ENCODE measurements around the gene COL26A1. TPM values are rescaled to one million over a fixed set of nuclear protein-coding genes. Genes with fewer than 3 reads are reported as not detected.
A peak's percentile ranks its signal among the peaks of the same experiment; 100 is the strongest.

Gene COL26A1
- 10 to 100 TPM in 1 of 2 donors, 1 to 10 TPM in 1; 3.8 to 10.3 TPM for total RNA-seq

DNA sequence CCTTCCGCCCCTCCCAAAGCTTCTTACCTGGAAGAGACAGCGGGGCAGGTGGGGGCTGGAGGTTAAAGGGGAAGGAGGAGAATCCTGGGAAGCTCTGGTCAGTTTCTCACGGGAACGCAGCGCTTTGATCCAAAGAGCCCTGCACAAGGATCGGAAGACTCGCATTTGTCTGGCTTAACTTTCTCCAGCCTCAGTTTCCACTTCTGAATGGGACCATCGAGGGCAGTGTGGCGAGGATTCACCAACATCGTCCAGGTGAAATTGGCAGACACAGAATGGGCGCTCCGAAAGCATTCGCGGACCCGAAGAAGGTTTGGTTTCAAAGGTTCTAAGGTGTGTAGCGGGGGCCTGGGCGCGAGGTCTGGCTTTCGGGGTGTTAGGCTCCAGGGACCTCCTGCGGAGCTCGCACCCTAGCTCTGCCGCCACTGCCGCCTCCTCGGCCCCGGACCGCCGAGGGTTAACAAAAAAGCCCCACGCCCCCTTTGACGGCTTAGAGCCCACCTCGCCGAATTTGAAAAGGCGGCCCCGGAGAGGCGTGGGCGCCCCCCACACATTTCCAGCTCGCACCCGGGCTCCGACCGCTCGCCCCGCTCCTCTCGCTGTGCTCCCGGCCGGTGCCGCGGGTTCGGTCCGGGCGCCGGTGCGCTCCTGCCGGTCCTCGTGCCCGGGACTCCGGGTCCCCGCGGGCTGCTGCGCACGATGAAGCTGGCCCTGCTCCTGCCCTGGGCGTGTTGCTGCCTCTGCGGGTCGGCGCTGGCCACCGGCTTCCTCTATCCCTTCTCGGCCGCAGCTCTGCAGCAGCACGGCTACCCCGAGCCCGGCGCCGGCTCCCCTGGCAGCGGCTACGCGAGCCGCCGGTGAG is at the start of gene COL26A1:
Gene COL26A1 (plus strand): TSS at position 542 of the 862 bp plus-strand sequence. CDS start 158 bp downstream, at position 700.
- TF ChIP-seq, protein P1, sequence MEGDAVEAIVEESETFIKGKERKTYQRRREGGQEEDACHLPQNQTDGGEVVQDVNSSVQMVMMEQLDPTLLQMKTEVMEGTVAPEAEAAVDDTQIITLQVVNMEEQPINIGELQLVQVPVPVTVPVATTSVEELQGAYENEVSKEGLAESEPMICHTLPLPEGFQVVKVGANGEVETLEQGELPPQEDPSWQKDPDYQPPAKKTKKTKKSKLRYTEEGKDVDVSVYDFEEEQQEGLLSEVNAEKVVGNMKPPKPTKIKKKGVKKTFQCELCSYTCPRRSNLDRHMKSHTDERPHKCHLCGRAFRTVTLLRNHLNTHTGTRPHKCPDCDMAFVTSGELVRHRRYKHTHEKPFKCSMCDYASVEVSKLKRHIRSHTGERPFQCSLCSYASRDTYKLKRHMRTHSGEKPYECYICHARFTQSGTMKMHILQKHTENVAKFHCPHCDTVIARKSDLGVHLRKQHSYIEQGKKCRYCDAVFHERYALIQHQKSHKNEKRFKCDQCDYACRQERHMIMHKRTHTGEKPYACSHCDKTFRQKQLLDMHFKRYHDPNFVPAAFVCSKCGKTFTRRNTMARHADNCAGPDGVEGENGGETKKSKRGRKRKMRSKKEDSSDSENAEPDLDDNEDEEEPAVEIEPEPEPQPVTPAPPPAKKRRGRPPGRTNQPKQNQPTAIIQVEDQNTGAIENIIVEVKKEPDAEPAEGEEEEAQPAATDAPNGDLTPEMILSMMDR (IDR thresholded peaks at IDR 0.05) = no peak
- no peak for TF ChIP-seq POLR2A (IDR thresholded peaks at IDR 0.05)
- TF ChIP-seq POLR2AphosphoS5 (IDR thresholded peaks at IDR 0.05) = no peak
- Histone ChIP-seq H3K9me3 (no peaks in the 10 kb centered on the region), H3K36me3 (no peaks in the 10 kb centered on the region), H3K27me3 (replicated peaks; ENCODE audit: insufficient read depth) (no peaks in the 10 kb centered on the region), H3K4me3 (peak within 1 kb of the TSS; percentile 39 to 56), H3K27ac (peak within 1 kb of the TSS; percentile 67 to 71), H3K4me1 (replicated peaks) (no peaks in the 10 kb centered on the region)
- 31% methylated on average over 39 of the region's 76 CpGs for WGBS
- intact Hi-C loops (cut with DNase I) = loop anchor here (2.0 to 10.0 kb wide), 3 partner anchors 50 to 176 kb away; no protein-coding TSS in a partner anchor
- peak; percentile 38 for DNase-seq (ENCODE audit: low spot score)

DNA sequence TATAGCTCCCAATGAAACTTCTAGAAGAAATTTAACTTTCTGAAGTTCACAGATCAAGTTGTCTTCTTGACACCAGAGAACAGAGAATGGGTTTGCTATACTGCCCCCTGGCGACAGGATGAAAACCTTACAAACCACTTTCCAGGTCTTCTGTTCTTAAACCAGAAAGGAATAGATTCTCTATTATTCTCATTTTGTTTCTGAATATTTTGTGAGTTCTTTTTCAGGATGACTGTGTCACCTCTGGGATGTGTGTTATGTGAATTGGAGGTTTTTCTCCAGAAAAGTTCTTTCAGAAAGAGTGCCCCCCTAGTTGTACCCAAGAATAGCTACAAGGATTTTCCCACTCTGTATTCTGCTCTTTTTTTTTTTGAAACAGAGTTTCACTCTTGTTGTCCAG is 47.3 kb upstream of the COL26A1 start:
- Histone ChIP-seq H3K9me3 (no peaks in the 10 kb centered on the region), H3K36me3 (no peaks in the 10 kb centered on the region)
- WGBS = 11% methylated on average over 1 of the region's 1 CpG

DNA sequence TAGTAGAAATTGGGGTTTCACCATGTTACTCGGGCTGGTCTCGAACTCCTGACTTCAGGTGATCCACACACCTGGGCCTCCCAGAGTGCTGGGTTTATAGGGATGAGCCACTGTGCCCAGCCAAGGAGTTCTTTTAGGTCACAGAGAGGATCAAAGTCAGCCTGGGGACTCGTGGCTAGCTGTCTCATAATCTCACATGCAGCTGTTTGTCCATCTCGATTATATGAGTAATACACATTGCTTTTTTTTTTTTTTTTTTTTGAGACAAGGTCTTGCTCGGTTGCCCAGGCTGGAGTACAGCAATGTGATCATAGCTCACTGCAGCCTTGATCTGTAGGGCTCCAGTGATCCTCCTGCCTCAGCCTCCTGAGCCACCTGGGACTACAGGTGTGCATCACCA is 43.3 kb upstream of the COL26A1 start:
- TF ChIP-seq, protein P1 (IDR thresholded peaks at IDR 0.05) = no peak
- no peak for TF ChIP-seq POLR2AphosphoS5 (IDR thresholded peaks at IDR 0.05)
- Histone ChIP-seq H3K27ac (no peak overlapping the region), H3K36me3 (no peaks in the 10 kb centered on the region), H3K9me3 (no peaks in the 10 kb centered on the region), H3K27me3 (replicated peaks; ENCODE audit: insufficient read depth) (no peaks in the 10 kb centered on the region), H3K4me3 (no peak overlapping the region), H3K4me1 (replicated peaks) (no peaks in the 10 kb centered on the region)
- intact Hi-C loops (cut with DNase I) = no loop called here
- WGBS = 66% methylated on average over 5 of the region's 5 CpGs
- no peak for DNase-seq (ENCODE audit: low spot score)

More for the DNA sequence above, 47.3 kb upstream of the COL26A1 start:
- TF ChIP-seq, protein P1 (IDR thresholded peaks at IDR 0.05) = peak in 3 of 4 experiments; percentile 39 to 50 (median 41)
- TF ChIP-seq POLR2A (IDR thresholded peaks at IDR 0.05) = no peak
- Histone ChIP-seq H3K27me3 (replicated peaks; ENCODE audit: insufficient read depth) (no peaks in the 10 kb centered on the region), H3K27ac (no peak overlapping the region), H3K4me3 (no peak overlapping the region), H3K4me1 (replicated peaks) (no peaks in the 10 kb centered on the region)
- intact Hi-C loops (cut with DNase I) = no loop called here
- DNase-seq (ENCODE audit: low spot score) = peak; percentile 22

DNA sequence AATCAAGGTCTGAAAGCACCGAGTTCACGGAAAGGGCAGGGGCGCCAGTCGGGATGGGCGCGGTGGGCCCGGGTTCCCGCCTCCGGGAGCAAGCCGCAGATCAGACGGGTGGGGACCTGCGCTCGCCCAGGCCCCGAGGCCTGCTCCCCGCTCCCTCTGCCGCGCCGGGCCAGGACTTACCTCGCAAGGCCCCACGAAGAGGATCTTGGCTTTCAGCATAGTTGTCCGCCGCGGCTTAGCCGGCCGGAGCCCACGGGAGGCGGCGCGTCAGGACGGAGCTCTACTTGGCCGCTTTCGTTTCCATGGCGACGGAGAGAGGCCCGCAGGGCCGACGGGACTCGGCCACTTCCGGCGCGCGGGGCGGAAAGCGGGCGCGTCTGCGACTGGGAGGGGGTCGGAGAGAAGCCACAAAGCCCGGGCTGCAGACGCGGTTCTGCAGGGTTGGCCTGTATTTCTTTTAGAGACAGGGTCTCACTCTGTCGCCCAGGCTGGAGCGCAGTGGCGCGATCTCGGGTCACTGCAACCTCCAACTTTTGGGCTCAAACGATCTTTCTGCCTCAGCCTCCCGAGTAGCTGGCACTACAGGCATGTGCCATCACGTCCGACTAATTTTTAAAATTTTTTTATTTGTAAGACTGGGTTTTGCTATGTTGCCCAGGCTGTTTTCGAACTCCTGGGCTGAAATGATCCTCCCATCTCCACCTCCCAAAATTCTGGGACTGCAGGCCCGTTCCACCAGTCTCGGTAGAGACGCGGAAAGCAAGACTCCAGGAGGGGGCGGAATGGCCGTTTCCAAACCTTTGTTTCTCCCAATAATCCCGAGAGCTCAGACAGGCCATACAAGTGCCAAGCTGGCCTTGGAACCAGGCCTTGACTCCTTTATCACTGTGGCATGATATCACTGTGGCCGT is 40.9 kb upstream of the COL26A1 start, which contains the start of gene IFT22:
Gene IFT22 (minus strand): TSS at position 322 of the 911 bp plus-strand sequence. CDS start 103 bp downstream, at position 219.
- intact Hi-C loops (cut with DNase I) = loop anchor here (2.0 kb wide), 1 partner anchor 217 kb away; no protein-coding TSS in a partner anchor

More for the DNA sequence above, 40.9 kb upstream of the COL26A1 start, which contains the start of gene IFT22:
- Histone ChIP-seq H3K4me1 (replicated peaks) (no peaks in the 10 kb centered on the region), H3K4me3 (peak within 1 kb of the TSS; percentile 87 to 94), H3K36me3 (no peaks in the 10 kb centered on the region), H3K27ac (peak within 1 kb of the TSS; percentile 83 to 85), H3K27me3 (replicated peaks; ENCODE audit: insufficient read depth) (no peaks in the 10 kb centered on the region), H3K9me3 (no peaks in the 10 kb centered on the region)
- TF ChIP-seq, protein P1 (IDR thresholded peaks at IDR 0.05) = peak; percentile 11 to 49 (median 44)
- TF ChIP-seq POLR2A (IDR thresholded peaks at IDR 0.05) = no peak
- peak; percentile 49 for TF ChIP-seq POLR2AphosphoS5 (IDR thresholded peaks at IDR 0.05)
- WGBS = under 1% methylated on average over 64 of the region's 69 CpGs
- peak; percentile 92 for DNase-seq (ENCODE audit: low spot score)
